Thyroid gland (tissue), 4 donors: Measurements from ENCODE around the gene IQGAP2.

Experiments
- CTCF ChIP-seq, 6 experiments: fragments of 200-600 bp in 3 of 6; fragments of 450-650 bp in 3 of 6; sonication (generic) in 3 of 6; IDR thresholded peaks; one replicate each; pipeline ENCODE4 v1.5.1; 2016 to 2019; ENCODE audit warnings: antibody characterized with exemption in 6 of 6, mild to moderate bottlenecking in 2 of 6, inconsistent platforms in 1 of 6, moderate library complexity in 1 of 6
- POLR2A ChIP-seq, 2 donors: fragments of 450-650 bp; IDR thresholded peaks; one replicate each; pipeline ENCODE4 v1.6.1; 2017; ENCODE audit warnings: antibody characterized with exemption in 2 of 2, mild to moderate bottlenecking in 2 of 2, moderate library complexity in 1 of 2

GRCh38 chr5:76580981-76581380 is 177.9 kb downstream of the IQGAP2 start:
- no peak for TF ChIP-seq POLR2A (IDR thresholded peaks at IDR 0.05)
- no peak for TF ChIP-seq CTCF (IDR thresholded peaks at IDR 0.05)
